Putamen (tissue), 1 donor: ENCODE data around the gene P2RX3.

Source experiments
- DNase-seq: peaks from one replicate; pipeline ENCODE4 v3.0.0-alpha.2; 2016; ENCODE audit warnings: low spot score

P2RX3 gene

GRCh38 chr11:57310091-57310490 is 28.1 kb upstream of the P2RX3 start:
- no peak for DNase-seq

DNA sequence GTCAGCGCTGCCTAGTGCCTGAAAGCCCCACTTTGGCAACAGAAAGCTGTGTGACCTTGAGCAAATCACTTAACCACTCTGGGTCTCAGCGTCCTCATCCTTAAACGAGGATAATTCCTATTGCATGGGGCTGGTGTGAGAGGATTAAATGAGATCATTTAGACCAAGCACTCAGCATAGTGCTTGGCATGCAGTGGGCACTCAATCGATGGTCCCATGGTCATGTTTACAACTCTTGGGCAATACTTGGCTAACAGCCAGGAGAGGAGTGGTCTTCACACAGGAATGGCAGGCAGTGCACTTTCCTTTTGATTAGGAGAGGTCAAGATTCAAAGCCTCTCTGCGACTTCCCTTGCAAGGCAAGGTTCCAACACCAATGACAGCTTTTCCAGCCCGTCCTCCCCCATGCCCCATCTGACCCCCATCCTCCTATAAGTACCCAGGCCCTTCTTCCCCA is 27.5 kb upstream of the P2RX3 start:
- no peak for DNase-seq

- DNase-seq, result peak; percentile 34
Measured at GRCh38 chr11:57311109-57311936, 26.8 kb upstream of the P2RX3 start.

DNA sequence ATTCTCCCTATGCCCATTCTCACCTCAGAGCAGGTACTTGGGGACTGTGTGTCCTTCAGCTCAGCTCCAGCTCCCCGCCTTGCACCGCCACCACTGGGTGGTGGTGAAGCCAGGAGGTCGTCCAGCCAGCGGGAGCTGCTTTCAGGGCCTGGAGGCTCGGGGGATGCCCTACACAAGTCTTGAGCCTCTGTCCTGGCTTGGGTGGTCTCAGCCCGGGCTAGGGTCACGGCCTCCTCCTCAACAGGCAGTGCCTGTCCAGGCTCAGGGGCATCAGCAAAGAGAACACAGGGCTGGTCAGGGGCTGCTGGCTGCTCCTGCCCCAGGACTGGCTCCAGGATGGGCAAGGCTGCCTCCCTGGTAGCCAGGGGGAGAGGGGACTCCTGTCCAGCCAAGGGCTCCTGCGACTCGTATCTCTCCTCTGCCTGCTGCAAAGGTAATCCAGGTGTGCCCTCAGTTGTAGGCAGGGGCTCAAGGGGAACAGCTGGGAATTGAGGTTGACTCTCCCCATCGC is 25.6 kb upstream of the P2RX3 start:
- DNase-seq, result no peak

- no peak for DNase-seq
Measured at GRCh38 chr11:57313071-57313787, 24.9 kb upstream of the P2RX3 start.

- DNase-seq, result no peak
Measured at GRCh38 chr11:57313788-57314135, 24.4 kb upstream of the P2RX3 start.

GRCh38 chr11:57314221-57314973 is 23.8 kb upstream of the P2RX3 start:
- DNase-seq, result no peak

- DNase-seq, result no peak
Measured at GRCh38 chr11:57315491-57315890, 22.7 kb upstream of the P2RX3 start.

GRCh38 chr11:57316017-57316416 is 22.1 kb upstream of the P2RX3 start:
- no peak for DNase-seq

GRCh38 chr11:57318178-57318577 is 20.0 kb upstream of the P2RX3 start:
- no peak for DNase-seq

GRCh38 chr11:57320067-57320718 is 18.0 kb upstream of the P2RX3 start:
- DNase-seq, result no peak

DNA sequence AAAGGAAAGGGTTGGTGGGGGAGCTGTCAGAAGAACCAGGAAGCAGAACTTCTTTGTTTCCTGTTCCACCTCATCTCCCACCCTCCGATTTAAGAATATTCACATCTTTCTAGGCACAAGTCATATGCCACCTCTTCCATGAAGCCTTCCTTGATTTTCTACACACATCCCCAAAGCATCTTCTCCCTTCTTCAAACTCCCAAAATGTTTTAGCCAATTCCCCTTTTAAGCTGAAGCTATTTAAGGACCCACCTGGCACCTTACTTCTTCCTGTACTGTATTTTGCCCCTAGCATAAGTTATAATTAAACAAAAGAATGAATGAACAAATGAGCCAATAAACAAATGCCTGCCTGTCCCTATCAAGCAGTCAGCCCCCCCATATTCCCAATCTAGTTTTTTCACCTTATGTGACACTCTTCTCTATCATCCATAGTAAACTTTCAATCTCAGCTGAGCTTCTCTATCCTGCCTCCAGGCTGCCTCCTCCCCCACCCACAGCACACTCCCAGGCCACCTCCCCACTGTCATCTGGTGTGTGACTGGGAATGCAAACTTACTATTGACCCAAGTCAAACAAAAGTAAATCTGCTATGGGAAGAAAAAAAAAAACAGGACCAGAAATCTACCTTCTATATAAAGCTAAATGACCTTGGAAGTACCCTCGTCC is 17.3 kb upstream of the P2RX3 start:
- no peak for DNase-seq

- DNase-seq, result no peak
Measured at GRCh38 chr11:57321388-57322255, 16.5 kb upstream of the P2RX3 start.

GRCh38 chr11:57322256-57323166 is 15.6 kb upstream of the P2RX3 start:
- DNase-seq, result peak; percentile 75

GRCh38 chr11:57323167-57323854 is 14.8 kb upstream of the P2RX3 start:
- no peak for DNase-seq

GRCh38 chr11:57323855-57324153 is 14.3 kb upstream of the P2RX3 start:
- no peak for DNase-seq

DNA sequence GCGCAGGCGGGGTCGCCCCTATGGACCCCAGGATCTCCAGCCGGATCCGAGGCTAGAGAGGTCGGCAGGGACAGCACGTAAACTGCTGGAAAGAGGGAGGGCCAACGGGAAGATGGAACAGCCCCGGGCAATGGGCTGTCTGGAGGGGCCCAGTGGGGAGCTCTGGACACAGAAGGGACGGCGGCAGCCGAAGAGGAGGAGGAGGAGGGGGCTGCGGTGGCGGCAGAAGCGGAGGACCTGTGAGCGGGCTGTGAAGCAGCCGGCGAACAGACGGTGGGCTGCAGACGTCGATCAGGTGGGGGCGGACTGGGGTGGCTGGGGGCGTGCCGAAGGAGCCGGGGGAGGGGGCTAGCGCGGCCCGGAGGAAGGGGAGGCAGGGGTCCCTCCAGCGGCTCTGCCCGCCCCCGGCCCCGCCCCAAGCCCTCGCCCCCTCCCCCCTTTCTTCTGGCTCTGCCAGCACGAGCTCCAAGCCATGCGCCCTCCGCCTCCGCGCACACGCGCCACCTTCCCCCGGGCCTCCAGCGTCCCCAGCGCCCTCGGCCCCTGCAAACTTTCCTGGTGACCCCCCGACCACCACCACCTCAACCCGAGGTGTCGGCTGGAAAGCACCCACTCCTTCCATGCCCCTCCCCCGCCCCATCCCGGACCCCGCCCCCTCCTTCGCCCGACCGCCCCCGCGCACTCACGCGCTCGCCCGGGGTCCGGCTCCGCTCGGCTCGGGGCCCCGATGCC is 13.8 kb upstream of the P2RX3 start:
- no peak for DNase-seq
